GM12891 (cell line): ENCODE data around the gene ARMC5.

Experiments
- PAX5 ChIP-seq: IDR thresholded peaks from 2 replicates; pipeline ENCODE4 v1.6.1; 2011; ENCODE audit warnings: low read length, moderate library complexity, mild to moderate bottlenecking; ENCODE audit not compliant: insufficient read depth, severe bottlenecking
- POLR2A ChIP-seq: IDR thresholded peaks from 2 replicates; pipeline ENCODE4 v1.6.1; 2011; ENCODE audit warnings: low read depth, low read length, control low read depth
- POLR2AphosphoS5 ChIP-seq: IDR thresholded peaks from 2 replicates; pipeline ENCODE4 v1.6.1; 2011; ENCODE audit warnings: low read depth, low read length, control low read depth
- POU2F2 ChIP-seq: IDR thresholded peaks from 2 replicates; pipeline ENCODE4 v1.6.1; 2011; ENCODE audit warnings: low read depth, mild to moderate bottlenecking, control low read depth, low read length, moderate library complexity
- SPI1 ChIP-seq: IDR thresholded peaks from 2 replicates; pipeline ENCODE4 v1.6.1; 2011; ENCODE audit warnings: low read depth, low read length, control low read depth
- TAF1 ChIP-seq: IDR thresholded peaks from 2 replicates; pipeline ENCODE4 v1.6.1; 2011; ENCODE audit warnings: low read depth, low read length, control low read depth

DNA sequence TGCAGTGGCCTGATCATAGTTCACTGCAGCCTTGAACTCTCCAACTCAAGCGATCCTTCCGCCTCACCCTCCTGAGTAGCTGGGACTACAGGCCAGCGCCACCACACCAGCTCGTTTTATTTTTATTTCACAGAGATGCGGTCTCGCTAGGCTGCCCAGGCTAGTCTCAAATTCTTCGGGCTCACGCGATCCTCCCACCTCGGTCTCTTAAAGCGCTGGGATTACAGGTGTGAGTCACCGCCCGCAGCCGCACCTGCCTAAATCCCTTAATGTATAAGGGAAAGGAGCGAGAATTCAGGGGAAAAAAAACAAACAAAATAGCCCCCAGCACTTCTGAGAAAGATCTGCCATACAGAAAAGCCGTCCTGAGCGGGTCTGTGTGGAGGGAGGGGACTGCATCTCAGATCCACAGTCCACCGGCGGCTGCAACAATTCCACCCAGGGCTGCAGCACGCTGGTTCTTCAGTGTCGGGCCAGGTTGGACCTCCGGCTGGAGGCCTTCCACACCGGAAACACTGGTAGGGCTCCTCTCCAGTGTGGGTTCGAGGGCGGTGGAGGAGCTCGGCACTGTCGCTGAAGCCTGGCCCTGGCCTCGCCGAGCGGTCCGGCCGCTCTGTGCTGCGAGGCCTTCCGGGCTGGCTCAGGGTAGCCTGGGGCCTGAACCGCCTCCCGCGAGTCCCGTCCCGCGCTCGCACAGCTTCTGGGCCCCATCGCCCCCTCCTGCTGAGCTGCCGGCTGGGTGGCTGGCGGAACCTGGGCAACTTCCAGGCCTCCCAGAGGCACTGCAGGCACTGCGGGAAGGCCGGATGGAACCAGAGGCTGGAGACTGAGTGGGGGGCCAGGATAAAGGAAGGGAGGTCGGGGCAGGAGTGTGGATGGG, 23.7 kb upstream of the ARMC5 start:
- TF ChIP-seq POLR2A: no peak
- no peak for TF ChIP-seq POLR2AphosphoS5
- TF ChIP-seq SPI1: no peak
- no peak for TF ChIP-seq TAF1
- no peak for TF ChIP-seq PAX5
- no peak for TF ChIP-seq POU2F2
